Gastroesophageal sphincter (tissue), 4 donors: ENCODE measurements around the gene ARHGAP9. TPM values are rescaled to one million over a fixed set of nuclear protein-coding genes. Genes with fewer than 3 reads are reported as not detected.

Experiments used
- ATAC-seq: fragments of 150-250 bp; one replicate; pipeline ENCODE4 v1.9.1; 2016; ENCODE audit warnings: mild to moderate bottlenecking, moderate library complexity
- H3K27ac ChIP-seq, 4 donors: fragments of 200-600 bp; sonication (generic) in 3 of 4; 1 replicate in 3 of 4; 2 replicates in 1 of 4; pipeline ENCODE4 v1.5.1; 2016 to 2019
- H3K27me3 ChIP-seq: fragments of 200-600 bp; sonication (generic); one replicate; pipeline ENCODE4 v1.5.1; 2019
- H3K36me3 ChIP-seq, 2 donors: fragments of 200-600 bp; sonication (generic); one replicate each; pipeline ENCODE4 v1.5.1; 2019; ENCODE audit warnings: control low read depth in 1 of 2
- H3K4me1 ChIP-seq, 3 donors: fragments of 200-600 bp; sonication (generic); 1 replicate in 2 of 3; 2 replicates in 1 of 3; pipeline ENCODE4 v1.5.1; 2016 to 2019; ENCODE audit warnings: control low read depth in 2 of 3
- H3K4me3 ChIP-seq, 2 donors: fragments of 200-600 bp; sonication (generic); one replicate each; pipeline ENCODE4 v1.5.1; 2019; ENCODE audit warnings: mild to moderate bottlenecking in 1 of 2, moderate library complexity in 1 of 2
- H3K9me3 ChIP-seq, 3 donors: fragments of 200-600 bp; sonication (generic); one replicate each; pipeline ENCODE4 v1.5.1; 2017 to 2019; ENCODE audit warnings: control low read depth in 2 of 3
- EP300 ChIP-seq: sonication (generic); formaldehyde crosslinking; IDR thresholded peaks from one replicate; pipeline ENCODE4 v1.6.1; 2017; ENCODE audit warnings: antibody characterized with exemption, mild to moderate bottlenecking
- POLR2A ChIP-seq, 2 donors: fragments of 450-650 bp; IDR thresholded peaks; one replicate each; pipeline ENCODE4 v1.6.1; 2017; ENCODE audit warnings: antibody characterized with exemption in 2 of 2, mild to moderate bottlenecking in 2 of 2, moderate library complexity in 1 of 2
- POLR2AphosphoS5 ChIP-seq: sonication (generic); formaldehyde crosslinking; IDR thresholded peaks from one replicate; pipeline ENCODE4 v1.6.1; 2017; ENCODE audit warnings: antibody characterized with exemption
- WGBS, 2 donors: methylation state at CpG; one replicate each; pipeline ENCODE4 v1.1.5; 2018; ENCODE audit warnings: low coverage in 1 of 2; 5-methylcytosine and 5-hydroxymethylcytosine counted together
- total RNA-seq, 4 donors: library from RNA; depleted of rRNA; stranded (reverse); fragments of >200 nt; gene quantifications; one replicate each; pipeline ENCODE4 v1.1.0, GENCODE V29; 2016
- TF ChIP-seq, protein P1 (sequence below), 4 experiments: fragments of 200-600 bp in 2 of 4; fragments of 450-650 bp in 2 of 4; sonication (generic) in 1 of 4; IDR thresholded peaks; one replicate each; pipeline ENCODE4 v1.5.1; 2017 to 2019; ENCODE audit warnings: antibody characterized with exemption in 4 of 4, mild to moderate bottlenecking in 2 of 4, moderate library complexity in 2 of 4

ARHGAP9 gene
- 10 to 100 TPM in 1 of 4 donors, 1 to 10 TPM in 3; 5.6 to 13.1 (median 8.9) TPM for total RNA-seq

DNA sequence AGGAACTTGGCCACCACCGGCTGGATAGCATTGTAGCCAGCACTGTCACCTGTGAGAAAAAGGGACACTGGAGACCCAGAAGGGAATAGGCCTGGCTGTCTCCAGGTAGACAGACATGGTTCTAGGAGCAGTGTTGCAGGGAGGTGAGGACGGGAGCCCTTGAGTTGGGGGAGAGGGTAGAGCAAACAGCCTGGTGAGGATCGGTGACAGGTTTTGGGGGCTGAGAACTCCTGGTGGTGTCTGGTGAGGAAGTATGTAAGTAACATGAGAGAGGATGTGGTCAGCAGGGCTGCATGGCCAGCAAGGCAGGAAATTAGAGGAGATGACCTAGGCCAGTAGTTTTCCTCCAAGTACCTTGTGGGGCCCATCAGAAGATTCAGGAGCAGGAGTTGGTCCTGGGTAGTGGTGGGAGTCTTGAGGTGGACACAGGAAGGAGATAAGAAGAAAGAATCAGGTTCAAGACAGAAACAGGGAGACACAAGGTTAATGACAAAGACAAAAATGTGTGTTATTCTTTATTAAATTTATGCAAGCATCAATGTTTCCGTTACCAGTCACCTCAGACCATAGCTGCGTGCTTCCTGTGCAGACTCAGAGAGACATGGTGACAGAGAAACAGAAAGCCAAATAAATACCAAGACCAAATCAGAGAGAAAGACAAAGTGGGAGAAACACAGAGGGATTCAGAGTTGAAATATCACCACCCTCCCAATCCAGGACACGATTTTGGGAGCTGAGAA is at the start of gene ARHGAP9:
Gene ARHGAP9, minus strand, starts transcription at position 491 of the 740 bp plus-strand sequence. Its CDS starts 460 bp downstream, at position 31.
- H3K27me3 ChIP-seq, result peaks cover 82% of the 10 kb centered on the region
- peak within 1 kb of the TSS in 3 of 4 donors; percentile 43 to 54 (median 50) for H3K27ac ChIP-seq
- 59 to 61% methylated on average over 5 of the region's 6 CpGs for WGBS, 2 donors
- no peak for ATAC-seq
- peaks cover 0 to 17% (median 7%) of the 10 kb centered on the region in 3 donors for H3K4me1 ChIP-seq
- H3K4me3 ChIP-seq, result no peak within 1 kb of the TSS
- no peaks in the 10 kb centered on the region for H3K36me3 ChIP-seq
- no peak for TF ChIP-seq POLR2AphosphoS5
- H3K9me3 ChIP-seq, result no peaks in the 10 kb centered on the region

DNA sequence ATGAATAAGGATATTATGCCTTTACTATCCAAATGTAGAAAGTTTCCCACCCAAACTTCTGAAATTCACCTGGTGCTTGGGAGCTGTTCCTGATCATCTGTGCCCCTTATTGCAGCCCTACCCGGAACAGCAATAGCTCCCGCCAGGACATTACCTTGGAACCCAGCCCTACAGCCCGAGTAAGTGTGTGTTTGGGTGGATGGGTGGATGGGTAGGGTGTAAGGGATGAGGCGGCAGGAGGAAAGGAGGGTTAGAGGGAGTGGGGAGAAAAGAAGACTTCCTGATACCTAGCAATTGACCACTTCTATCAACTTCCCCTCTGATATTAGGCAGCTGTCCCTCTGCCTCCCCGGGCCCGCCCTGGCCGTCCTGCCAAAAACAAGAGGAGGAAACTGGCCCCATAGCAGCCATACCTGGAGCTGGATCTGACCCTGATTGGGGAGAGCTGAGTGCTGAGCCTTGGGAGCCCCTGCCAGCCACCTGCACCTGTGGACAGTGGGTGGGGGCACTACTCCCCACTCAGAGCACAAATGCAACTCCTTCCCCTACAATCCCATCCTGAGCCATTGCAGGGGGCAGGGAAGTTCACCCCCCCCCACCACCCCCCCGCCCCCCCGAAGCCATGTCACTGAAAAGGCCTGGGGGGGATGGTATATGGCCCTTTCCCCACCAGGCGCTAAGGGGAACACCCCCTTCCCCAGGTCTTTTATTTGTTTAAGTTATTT is 49.3 kb upstream of the ARHGAP9 start:
- Histone ChIP-seq H3K9me3 (no peaks in the 10 kb centered on the region), H3K27ac (peak overlapping the region in 2 of 4 donors; percentile 24 to 37), H3K4me1 (peaks cover 0 to 39% (median 14%) of the 10 kb centered on the region in 3 donors), H3K4me3 (no peak overlapping the region), H3K27me3 (no peaks in the 10 kb centered on the region), H3K36me3 (peaks cover 0 to 100% of the 10 kb centered on the region in 2 donors)
- ATAC-seq, result no peak
- 64% methylated on average over 6 of the region's 10 CpGs; no CpG with 5 or more reads in 1 of the 2 donors for WGBS, 2 donors
- TF ChIP-seq POLR2AphosphoS5 (no peak), POLR2A (IDR thresholded peaks at IDR 0.05) (no peak), EP300 (no peak)
- TF ChIP-seq, protein P1, sequence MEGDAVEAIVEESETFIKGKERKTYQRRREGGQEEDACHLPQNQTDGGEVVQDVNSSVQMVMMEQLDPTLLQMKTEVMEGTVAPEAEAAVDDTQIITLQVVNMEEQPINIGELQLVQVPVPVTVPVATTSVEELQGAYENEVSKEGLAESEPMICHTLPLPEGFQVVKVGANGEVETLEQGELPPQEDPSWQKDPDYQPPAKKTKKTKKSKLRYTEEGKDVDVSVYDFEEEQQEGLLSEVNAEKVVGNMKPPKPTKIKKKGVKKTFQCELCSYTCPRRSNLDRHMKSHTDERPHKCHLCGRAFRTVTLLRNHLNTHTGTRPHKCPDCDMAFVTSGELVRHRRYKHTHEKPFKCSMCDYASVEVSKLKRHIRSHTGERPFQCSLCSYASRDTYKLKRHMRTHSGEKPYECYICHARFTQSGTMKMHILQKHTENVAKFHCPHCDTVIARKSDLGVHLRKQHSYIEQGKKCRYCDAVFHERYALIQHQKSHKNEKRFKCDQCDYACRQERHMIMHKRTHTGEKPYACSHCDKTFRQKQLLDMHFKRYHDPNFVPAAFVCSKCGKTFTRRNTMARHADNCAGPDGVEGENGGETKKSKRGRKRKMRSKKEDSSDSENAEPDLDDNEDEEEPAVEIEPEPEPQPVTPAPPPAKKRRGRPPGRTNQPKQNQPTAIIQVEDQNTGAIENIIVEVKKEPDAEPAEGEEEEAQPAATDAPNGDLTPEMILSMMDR (IDR thresholded peaks at IDR 0.05), result no peak

DNA sequence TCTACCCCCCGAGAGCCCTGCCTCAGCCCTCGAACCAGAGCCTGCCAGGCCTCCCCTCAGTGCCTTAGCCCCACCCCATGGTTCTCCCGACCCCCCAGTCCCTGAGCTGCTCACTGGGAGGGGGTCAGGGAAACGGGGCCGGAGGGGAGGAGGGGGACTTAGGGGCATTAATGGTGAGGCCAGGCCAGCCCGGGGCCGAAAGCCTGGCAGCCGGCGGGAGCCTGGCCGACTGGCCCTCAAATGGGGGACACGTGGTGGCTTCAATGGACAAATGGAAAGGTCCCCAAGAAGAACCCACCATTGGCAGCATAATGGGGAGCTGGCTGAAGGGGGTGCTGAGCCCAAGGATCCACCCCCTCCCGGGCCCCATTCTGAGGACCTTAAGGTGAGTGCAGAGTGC is 48.5 kb upstream of the ARHGAP9 start:
- Histone ChIP-seq H3K36me3 (peaks cover 0 to 93% of the 10 kb centered on the region in 2 donors), H3K4me3 (no peak overlapping the region), H3K9me3 (no peaks in the 10 kb centered on the region), H3K4me1 (peaks cover 0 to 47% (median 18%) of the 10 kb centered on the region in 3 donors), H3K27ac (no peak overlapping the region), H3K27me3 (no peaks in the 10 kb centered on the region)
- no CpG with 5 or more reads among the region's 12 CpGs for WGBS, 2 donors
- no peak for ATAC-seq
- TF ChIP-seq EP300, result no peak
- TF ChIP-seq POLR2AphosphoS5, result no peak
- TF ChIP-seq POLR2A (IDR thresholded peaks at IDR 0.05), result no peak
- TF ChIP-seq, protein P1 (IDR thresholded peaks at IDR 0.05), result no peak

DNA sequence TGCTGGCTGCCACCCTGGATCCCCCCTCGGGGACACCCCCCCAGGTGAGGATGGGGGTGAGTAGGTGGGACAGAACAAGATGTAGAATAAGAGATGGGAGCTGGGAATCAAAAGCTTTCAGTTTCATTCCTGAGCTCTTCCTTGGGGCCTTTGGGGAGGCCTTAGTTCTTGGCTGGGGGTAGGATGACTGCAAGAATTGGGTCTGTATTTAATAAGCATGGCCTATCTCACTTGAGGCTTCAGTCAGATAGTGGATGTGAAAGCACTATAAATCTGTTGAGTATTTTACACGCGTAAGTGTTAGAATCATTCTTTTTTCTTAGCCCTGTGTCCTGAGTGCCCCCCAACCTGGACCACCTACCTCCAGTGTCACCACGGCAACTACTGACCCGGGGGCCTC is 47.5 kb upstream of the ARHGAP9 start:
- H3K4me1 ChIP-seq, result peaks cover 0 to 50% (median 18%) of the 10 kb centered on the region in 3 donors
- H3K4me3 ChIP-seq, result no peak overlapping the region
- no peaks in the 10 kb centered on the region for H3K27me3 ChIP-seq
- no peaks in the 10 kb centered on the region for H3K9me3 ChIP-seq
- 68 to 70% methylated on average over 2 to 3 of the region's 5 CpGs for WGBS, 2 donors
- TF ChIP-seq, protein P1 (IDR thresholded peaks at IDR 0.05), result no peak
- TF ChIP-seq POLR2AphosphoS5 (no peak), POLR2A (IDR thresholded peaks at IDR 0.05) (no peak), EP300 (no peak)
- ATAC-seq, result no peak
- H3K36me3 ChIP-seq, result peaks cover 0 to 84% of the 10 kb centered on the region in 2 donors
- H3K27ac ChIP-seq, result peak overlapping the region in 1 of 4 donors; percentile 38

DNA sequence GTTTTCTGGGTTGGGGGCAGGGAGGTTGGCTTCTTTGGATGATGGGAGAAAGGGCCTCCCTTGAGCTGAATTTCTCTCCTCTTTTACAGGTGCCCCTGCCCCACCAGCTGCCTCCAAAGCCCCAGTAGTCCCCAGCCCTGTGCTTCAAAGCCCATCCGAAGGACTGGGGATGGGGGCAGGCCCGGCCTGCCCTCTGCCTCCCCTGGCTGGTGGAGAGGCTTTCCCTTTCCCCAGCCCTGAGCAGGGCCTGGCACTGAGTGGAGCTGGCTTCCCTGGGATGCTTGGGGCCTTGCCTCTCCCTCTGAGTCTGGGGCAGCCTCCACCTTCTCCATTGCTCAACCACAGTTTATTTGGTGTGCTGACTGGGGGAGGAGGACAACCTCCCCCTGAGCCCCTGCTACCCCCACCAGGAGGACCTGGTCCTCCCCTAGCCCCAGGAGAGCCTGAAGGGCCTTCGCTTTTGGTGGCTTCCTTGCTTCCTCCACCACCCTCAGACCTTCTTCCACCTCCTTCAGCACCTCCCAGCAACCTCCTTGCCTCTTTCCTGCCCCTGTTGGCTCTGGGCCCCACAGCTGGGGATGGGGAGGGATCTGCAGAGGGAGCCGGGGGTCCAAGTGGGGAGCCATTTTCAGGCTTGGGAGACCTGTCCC is 46.9 kb upstream of the ARHGAP9 start:
- WGBS, 2 donors, result 83% methylated on average over 1 of the region's 4 CpGs; no CpG with 5 or more reads in 1 of the 2 donors
- Histone ChIP-seq H3K27ac (peak overlapping the region in 2 of 4 donors; percentile 4 to 98), H3K4me1 (peaks cover 0 to 56% (median 24%) of the 10 kb centered on the region in 3 donors), H3K27me3 (no peaks in the 10 kb centered on the region), H3K4me3 (no peak overlapping the region), H3K36me3 (peaks cover 0 to 78% of the 10 kb centered on the region in 2 donors), H3K9me3 (no peaks in the 10 kb centered on the region)
- ATAC-seq, result no peak
- TF ChIP-seq EP300, result no peak
- no peak for TF ChIP-seq POLR2A (IDR thresholded peaks at IDR 0.05)
- TF ChIP-seq, protein P1 (IDR thresholded peaks at IDR 0.05), result no peak
- no peak for TF ChIP-seq POLR2AphosphoS5
